GM20431 (cell line): ENCODE measurements around the gene ALDH4A1.

Experiments used
- in situ Hi-C: fragments of 300-500 bp; cut with MseI, MboI; formaldehyde crosslinking; loops from one replicate; pipeline ENCODE4 v1.15.0; 2020; ENCODE audit warnings: low sequenced_read_pairs; ENCODE audit not compliant: unreplicated experiment

Gene ALDH4A1

GRCh38 chr1:18902523-18903290, at the start of gene ALDH4A1:
TSS of gene ALDH4A1 (minus strand) at chr1:18902555. CDS start at chr1:18902523, 32 bp downstream.
- in situ Hi-C loops = loop anchor here (25.0 kb wide), 2 partner anchors 185 to 335 kb away; no protein-coding TSS in a partner anchor

- in situ Hi-C loops = no loop called here
These were observed 49.5 kb upstream of the ALDH4A1 start for GRCh38 chr1:18951818-18952391.

GRCh38 chr1:18951416-18951815, 49.1 kb upstream of the ALDH4A1 start:
- in situ Hi-C loops = no loop called here

- in situ Hi-C loops = no loop called here
These were observed 48.2 kb upstream of the ALDH4A1 start for GRCh38 chr1:18950401-18951026.

GRCh38 chr1:18949686-18950400, 47.5 kb upstream of the ALDH4A1 start:
- in situ Hi-C loops = no loop called here

- in situ Hi-C loops = no loop called here
These were observed 46.7 kb upstream of the ALDH4A1 start for GRCh38 chr1:18948913-18949685.

- in situ Hi-C loops = no loop called here
These were observed 45.9 kb upstream of the ALDH4A1 start for GRCh38 chr1:18948048-18948912.

GRCh38 chr1:18947570-18947969, 45.2 kb upstream of the ALDH4A1 start:
- in situ Hi-C loops = no loop called here

- in situ Hi-C loops = no loop called here
These were observed 44.4 kb upstream of the ALDH4A1 start for GRCh38 chr1:18946550-18947381.

GRCh38 chr1:18945401-18945849, 43.1 kb upstream of the ALDH4A1 start:
- in situ Hi-C loops = no loop called here

- in situ Hi-C loops = no loop called here
These were observed 42.5 kb upstream of the ALDH4A1 start for GRCh38 chr1:18944810-18945209.

GRCh38 chr1:18943914-18944572, 41.7 kb upstream of the ALDH4A1 start:
- in situ Hi-C loops = no loop called here

GRCh38 chr1:18943162-18943561, 40.8 kb upstream of the ALDH4A1 start:
- in situ Hi-C loops = no loop called here

- in situ Hi-C loops = no loop called here
These were observed 40.0 kb upstream of the ALDH4A1 start for GRCh38 chr1:18942340-18942739.

GRCh38 chr1:18941221-18942141, 39.1 kb upstream of the ALDH4A1 start:
- in situ Hi-C loops = no loop called here

- in situ Hi-C loops = no loop called here
These were observed 38.1 kb upstream of the ALDH4A1 start for GRCh38 chr1:18940303-18941020.
